HK-2 (cell line): ENCODE data around the gene ELFN2.

Source experiments
- DNase-seq: peaks from one replicate; pipeline ENCODE4 v3.0.0-alpha.2; 2018; ENCODE audit not compliant: unreplicated experiment

The ELFN2 gene

DNA sequence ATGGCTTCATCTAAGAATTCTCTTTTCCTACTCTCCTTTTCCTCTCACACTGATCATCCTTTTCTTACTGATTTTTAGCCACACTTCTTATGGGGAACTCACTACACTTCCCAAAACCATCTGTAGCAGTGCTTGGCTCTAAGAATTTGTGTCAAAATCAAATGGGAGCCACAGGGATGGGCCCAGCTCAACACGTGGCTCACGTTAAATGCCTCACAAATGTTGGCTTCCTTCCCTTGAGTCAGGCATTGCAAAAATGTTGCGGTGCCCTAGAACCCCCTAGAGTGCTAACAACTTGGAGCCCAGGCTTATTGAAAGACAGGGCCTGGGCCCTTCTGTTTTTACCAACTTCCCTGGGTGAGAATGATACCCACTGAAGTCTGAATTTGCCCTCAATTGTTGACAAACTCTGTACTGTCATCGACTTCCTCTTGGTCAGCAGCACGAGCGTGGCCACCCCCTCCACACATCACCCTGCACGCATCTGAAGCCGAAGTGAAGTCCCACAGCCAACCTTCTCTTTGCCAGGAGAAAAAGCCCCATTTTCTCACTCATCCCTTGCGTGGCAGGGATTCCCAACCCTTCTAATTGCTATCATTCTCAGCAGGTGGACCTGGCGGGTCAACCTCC lies 69.7 kb downstream of the ELFN2 start:
- no peak for DNase-seq

- no peak for DNase-seq
Observed at GRCh38 chr22:37356922-37357321, 70.4 kb downstream of the ELFN2 start.

- no peak for DNase-seq
Observed at GRCh38 chr22:37355174-37355573, 72.1 kb downstream of the ELFN2 start.

DNA sequence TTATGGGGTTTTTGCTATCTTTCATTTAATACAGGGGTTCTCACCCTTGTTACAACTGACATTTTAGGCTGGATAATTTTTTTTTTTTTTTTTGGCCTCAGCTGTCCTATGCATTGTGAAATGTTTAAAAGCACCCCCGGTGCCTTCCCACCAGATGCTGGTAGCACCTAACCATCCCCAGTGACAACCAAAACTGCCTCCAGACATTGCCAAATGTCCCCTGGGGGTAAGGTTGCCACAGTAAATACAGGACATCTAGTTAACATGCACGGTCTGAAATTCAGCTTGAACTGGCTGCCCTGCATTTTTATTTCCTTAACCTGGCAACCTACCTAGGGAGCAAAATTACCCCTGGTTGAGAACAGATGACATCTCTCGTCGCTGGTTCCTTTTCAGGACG lies 72.6 kb downstream of the ELFN2 start:
- no peak for DNase-seq

DNA sequence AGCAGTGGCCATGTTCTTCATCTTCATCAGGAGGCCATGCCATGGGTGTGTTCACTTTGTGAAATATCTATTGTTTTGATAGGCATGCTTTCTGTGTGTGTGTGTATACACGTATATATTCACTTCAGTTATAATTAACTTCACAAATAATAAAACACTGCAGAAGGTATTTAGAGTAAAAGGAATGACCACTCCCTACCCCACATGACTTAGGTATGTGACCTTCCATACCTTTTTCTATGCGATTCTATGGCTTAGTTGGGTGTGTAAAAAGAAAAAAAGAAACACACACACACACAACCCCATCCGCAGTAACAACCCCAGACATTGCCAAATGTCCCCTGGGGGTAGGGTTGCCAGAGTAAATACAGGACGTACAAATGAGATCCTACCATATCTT lies 73.0 kb downstream of the ELFN2 start:
- DNase-seq: no peak

DNA sequence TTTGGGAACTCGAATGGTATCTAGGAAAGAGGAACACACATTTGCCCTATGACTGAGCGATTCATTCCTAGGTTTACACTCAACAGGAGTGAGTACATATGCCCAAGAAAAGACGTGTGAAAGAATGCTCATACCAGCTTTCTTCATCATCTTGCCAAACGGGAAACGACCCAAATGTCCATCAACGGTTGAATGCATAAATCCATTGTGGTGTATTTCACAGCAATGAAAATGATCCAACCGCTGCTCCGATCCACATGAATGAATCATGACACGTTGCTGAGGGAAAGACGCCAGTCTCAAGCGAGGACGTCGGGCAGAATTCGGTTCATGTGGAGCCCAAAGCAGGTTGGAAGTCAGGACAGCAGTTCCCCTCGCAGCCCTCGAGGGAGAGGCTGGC lies 73.4 kb downstream of the ELFN2 start:
- DNase-seq: peak; percentile 81

DNA sequence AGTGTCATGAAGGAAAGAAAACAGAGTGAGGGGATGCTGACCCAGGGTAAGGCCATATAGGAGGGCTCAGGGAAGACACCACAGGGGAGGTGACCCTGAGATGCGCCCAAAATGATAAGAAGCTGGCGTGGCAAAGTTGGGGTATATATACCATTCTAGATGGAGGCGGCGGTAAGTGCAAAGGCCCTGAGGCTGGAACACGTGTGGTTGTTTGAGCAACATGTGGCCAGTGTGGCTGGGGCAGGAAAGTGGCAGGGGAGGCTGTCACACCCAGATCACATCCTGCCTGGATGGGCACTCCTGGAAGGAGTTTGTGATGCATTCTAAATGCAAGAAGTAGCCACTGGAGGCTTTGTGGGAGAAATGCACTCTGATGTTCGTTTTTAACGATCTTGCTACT lies 74.8 kb downstream of the ELFN2 start:
- DNase-seq: no peak

GRCh38 chr22:37351232-37351631 lies 76.0 kb downstream of the ELFN2 start:
- DNase-seq: no peak

DNA sequence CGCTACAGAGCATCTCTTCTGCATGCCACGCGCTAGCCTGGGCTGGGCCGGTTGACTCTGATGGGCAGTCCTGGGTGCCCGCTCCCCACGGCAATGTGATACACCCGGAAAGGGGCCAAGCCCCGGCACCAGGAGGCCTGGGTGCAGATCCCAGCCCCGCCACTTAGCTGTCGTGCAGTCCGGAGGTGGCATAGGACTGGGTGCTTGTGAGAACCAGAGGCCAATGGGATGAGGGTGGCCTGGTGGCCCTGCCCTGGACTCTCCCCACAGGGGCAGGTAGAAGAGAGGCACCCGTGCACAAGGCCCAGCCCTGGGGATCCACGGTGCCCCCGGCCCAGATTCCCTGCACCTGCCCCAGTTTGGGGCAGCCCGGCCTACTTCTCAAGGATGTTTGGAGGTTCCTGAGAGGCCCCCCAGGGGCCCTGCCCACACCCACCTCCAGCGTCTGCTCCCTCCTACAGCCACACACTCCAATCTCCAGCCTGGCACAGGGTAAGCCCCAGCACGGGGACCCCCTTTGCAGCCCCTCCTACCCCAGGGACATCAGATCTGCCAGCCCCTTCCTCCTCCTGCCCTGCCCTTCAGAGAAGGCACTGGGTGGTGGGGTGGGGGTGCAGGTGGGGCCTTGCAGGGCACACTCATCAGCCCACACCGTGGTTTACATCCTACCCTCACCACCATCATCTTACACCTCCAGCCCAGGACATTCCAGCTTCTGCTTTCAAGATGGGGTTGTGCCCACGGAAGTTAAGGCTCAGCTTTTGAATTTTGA lies 78.0 kb downstream of the ELFN2 start:
- DNase-seq: no peak

DNA sequence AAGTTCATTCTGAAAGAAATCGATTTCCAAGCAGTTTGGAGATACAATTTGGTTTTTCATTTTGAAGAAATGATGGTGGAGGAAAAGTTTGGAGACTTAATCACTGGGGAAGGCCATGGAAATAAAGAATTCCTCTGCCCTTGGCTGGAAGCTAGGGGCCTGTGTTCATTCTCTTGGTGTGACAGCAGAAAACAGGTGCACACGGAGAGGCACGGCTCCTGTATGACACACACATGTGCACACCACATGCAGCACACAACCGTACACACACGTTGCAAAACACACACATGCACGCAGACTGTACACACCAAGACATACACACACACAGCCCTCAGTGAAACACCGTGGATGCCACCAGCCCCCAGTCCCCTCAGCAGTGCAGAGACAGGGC lies 80.8 kb downstream of the ELFN2 start:
- no peak for DNase-seq

DNA sequence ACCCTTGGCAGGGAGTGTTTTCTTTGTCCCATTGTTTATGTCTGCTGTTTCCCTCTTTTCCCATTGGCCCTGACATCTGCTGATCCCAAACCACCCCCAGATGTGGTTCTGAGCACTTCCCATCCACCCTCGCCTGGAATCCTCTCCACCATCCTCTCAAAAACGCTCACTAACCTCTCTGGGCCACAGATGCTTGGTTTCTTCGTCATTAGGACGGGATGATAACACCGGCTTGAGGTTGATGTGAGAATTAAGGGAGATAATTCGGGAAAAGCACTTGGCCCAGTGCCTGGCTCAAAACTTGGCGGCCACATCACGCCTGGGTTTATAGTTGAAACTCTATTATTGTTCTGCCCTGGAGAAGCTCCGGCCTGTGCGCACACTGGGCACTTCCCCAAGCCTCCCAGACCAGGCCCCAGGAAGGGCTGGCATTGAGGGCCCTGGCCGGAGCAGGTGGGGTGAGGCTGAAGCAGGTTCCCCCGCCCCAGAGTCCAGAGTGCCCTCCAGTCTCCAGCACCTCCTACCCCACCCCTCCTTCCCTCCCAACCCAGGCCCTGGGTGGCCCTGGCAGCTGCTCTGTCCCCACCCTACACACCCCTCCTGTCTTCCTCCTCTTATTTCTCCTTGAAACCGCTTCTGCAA lies 81.3 kb downstream of the ELFN2 start:
- DNase-seq: peak; percentile 56

GRCh38 chr22:37344735-37345449 lies 82.4 kb downstream of the ELFN2 start:
- DNase-seq: no peak

DNA sequence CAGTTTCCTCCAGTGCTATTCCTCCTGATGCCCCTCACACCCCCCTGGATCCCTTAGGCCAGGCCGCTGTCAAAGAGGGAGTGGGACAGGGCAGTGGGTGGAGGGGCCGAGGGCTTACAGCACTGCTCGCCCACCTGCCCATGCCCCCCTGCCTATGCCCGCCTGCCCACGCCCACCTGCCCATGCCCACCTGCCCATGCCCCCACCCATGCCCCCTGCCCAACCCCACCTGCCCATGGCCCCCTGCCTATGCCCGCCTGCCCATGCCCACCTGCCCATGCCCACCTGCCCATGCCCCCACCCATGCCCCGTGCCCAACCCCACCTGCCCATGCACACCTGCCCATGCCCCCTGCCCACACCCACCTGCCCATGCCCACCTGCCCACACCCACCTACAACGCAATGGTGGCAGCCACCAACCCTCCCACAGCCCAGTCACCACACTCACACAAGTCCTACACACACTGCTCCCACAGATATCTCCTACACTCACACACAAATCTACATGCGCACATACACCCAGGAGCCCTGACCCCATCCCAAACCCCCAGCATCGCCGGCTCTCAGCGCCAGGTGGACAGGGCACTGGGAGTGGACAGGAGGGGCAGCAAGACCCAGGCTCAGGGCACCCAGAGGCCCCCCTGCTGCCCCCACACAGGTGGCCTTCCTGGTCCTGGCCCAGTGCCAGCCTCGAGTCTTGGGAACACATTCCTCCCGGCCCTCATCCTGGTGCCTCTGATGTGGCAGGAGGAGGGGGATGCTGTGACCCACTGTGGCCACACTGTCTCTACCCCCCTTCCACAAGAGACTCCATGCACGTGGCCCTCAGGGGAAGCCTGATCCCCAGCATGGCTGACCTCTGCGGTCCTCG lies 83.2 kb downstream of the ELFN2 start:
- no peak for DNase-seq

- no peak for DNase-seq
Observed at GRCh38 chr22:37343348-37343747, 83.9 kb downstream of the ELFN2 start.

DNA sequence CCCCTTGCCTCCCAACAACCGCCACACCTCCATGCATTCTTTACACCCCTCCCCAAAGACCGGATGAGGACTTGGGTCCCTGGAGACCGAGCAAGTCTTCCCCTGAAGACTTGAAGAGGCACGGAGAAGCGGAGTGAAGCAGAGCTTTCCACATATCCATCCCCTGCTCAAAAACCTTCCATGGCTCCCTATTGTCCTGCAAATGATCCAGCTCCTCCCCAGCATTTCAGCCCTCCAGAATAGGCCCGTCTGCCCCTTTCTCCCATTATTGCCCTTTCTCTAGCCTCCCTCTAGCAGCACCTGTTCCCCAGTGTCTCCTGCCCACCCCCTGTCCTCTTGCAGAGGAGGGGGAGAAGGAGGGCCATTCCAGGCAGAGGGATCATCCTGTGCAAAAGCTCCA lies 85.2 kb downstream of the ELFN2 start:
- no peak for DNase-seq

GRCh38 chr22:37340331-37341262 lies 86.7 kb downstream of the ELFN2 start:
- no peak for DNase-seq

DNA sequence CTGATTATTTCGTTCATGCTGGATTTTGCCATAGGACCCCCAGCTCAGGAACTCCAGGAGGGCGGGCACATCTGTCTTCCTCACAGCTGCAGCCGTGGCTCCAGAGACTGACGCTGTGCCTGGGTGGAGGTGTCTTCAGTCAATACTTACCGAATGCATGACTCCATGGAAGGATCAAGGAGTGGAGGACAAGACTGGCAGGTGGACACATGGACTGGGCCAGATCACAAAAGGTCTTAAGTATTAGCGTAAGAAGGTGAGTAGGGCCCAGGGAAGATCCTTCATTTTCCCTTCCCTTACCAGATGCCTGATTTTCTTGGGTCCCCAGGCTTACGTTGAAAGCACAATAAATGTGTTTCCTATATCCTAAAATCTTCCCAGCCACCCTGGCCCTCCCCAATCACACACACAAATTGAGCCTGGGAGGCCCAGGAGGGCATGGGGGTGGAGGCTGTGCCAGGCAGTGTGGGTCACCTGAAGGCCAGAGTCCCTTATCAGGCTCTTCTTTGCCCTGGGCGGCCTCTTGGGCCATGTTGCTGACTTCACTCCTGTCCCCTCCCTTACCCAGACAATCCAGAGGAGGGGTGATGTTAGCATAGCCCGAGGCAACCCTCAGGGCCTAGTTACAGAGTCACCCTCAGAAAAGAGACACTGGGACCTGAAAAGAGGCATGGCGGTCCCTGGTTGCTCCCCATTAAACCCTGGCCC lies 88.6 kb downstream of the ELFN2 start:
- no peak for DNase-seq

DNA sequence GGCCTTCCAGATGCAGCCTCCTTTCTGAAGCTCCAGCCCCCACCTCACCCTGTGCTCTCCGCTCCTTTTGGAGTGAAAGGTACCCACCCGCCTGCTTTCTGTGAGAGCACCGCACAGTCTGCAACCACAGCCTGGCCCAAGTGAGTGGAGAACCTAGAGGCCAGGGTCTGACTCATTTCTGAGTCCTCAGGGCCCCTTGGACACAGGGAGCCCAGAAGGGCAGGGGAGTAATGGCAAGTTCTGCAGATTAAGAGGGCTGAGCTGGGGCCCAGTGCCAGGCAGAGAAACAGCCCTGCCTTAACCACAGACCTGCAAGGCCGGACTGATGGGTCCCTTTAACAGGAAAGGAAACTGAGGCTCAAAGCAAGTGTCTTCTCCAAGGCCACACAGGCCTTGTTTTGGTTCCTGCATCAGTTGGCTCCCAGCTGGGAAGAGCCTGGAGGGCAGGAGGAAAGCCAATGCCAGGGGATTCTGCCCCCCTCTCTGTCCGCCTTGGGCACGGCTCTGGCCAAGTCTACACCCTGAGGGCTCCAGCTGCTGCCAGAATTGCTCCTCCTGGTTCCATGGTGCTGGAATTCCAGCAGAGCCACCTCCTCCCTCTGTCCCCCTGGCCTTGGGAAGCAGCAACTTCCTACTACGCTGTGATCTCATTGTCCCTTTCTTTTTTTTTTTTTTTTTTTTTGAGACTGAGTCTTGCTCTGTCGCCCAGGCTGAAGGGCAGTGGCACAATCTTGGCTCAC lies 89.9 kb downstream of the ELFN2 start:
- DNase-seq: no peak

GRCh38 chr22:37336579-37336978 lies 90.7 kb downstream of the ELFN2 start:
- no peak for DNase-seq
